SW 1271 (cell line): ENCODE measurements around the gene AEBP1.

ENCODE experiments used
- DNase-seq, 2 experiments: peaks; one replicate each; lab custom pipeline; 2025; lab: John Stamatoyannopoulos, UW

Gene AEBP1

DNA sequence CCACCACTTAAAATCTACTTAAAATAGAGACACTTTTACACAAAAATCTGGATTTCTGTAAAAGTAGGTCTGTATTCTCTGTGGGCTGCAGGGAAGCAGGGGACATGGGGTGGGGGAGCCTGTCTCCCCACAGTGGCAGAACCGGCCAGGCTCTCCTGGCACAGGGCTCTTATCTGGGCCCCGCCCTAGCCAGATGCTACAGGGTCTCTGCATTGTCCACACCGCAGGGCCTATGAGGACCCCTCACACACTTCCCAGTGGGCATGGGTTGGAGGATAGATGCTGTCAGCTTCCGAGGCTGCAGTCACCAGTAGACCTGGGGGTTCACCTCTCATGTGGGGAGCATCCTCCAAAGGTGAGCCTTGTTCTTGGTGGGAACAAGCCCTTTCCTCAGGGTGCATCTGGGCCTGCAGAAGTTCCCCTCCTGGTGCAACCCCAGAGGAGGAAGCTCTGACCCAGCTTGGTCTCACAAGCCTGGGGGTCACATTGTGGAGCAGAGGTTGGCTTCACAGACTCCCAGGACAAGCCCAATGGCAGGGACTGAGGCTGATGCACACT is 52.4 kb downstream of the AEBP1 start:
- DNase-seq = no peak

DNA sequence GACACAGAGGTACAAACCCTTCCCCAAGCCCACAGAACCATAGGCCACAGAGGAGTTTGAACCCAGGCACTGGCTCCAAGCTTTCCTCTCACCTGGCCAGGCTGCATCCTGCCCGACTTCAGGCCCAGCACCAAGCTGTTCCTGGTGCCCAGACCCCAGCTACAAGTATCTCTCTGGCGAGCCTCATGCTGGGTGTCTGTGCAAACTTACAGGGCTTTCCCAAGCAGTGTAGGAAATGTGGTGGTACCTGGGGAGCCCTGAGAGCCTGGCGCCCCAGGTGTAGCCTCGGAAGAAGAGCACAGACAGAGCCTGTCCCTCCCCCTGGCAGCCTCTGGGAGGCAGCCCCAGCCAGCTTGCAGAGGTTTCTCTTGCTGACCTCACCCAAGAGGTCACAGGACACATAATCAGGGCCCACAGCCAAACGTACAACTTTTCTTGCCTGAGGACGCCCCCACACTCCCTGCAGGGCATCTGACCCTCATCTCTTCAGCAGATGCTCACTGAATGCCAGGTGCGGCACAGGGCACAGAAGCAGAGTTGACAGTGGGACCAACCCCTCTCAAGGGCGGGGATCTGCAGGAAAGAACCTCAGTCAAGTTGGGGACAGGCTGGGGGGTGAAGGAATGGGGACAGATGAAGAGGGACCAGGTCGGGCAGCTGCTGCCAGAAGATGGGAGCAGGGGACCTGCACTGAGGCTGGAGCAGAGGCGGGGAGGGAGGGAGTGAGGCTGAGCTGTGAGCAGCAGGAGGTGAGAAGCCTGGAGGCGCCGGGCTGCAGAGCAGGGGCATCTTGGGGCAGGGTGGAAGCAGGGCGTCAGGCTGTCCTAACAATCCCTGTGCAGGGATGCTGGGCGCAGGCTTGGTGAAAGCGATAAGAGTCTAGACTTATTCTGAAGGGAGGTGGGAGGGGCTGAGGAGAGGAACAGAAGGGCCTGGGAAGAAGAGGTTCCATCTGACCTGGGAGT is 53.3 kb downstream of the AEBP1 start:
- no peak for DNase-seq

DNA sequence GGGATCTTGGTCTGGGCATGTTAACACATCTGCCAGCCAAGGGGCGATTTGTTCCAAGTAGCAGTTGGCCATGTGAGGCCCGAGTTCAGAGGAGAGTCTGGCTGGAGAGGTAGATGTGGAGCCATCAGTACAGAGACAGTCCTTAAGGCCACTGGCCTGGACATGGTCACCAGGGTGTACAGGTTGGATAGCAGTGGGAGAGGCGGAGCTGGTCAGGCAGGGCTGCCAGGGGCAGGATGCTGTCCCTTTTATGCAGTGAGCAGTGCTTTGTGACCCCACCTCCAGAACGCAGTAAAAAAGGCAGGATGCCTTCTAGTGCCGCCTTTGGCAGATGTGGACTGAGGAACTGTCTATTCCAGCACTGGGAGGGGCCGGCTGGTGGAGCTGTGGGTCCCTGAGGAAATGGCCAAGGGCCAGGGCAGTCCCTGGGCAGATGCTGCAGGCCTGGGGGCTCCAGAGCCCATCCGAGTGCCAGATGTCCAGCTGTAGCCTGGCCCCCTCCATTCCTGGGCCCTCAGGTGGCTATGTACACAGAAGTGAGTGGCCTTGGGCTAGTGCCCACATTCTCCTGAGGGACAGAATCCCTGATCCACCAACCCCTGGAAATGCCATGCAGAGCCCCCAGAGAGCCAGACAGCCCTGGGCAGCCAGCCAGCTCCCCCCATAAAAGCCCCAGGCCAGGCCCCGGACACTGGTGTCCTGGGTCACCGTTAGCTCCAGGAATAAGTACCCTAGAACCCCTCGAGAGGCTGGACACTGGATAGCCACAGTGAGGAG is 54.1 kb downstream of the AEBP1 start:
- no peak for DNase-seq

- DNase-seq = no peak
Observed at GRCh38 chr7:44158873-44159631, 54.9 kb downstream of the AEBP1 start.

DNA sequence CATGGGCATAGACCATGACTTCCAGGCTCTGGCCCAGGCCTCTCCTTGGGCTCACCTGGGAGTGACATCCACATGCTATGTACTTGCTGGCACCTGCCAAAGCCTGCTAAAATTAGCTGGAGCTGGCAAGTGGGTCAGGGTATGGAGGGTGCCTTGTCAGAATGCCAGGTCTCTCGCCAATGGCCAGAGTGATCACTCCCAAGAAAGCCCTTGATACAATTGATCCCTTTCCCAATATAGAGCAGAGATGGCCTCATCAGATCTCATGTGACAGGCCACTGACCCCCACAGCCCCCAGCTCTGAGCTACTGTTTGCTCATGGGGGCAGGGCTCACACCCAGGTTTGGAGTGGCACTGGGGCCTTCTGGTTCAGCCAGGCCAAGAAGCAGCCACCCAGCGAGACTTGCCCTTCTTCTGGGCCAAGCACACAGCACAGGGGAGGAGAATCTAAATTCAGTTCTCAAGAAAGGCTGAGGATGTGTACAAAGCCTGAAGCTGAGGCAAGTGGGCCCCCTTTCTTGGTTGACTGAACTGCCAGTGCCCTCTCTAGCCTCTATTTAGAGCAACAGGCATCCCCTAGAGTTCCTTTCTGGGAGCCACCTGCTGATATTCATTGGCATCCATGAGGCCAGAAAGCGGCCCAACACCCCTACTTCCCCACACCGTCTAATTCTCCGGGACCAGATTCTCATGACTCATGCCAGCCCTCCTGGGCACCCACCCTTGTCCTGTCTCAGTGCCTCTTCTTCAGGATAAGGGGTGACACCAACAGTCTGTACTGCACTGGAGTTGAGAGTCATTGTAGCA is 55.9 kb downstream of the AEBP1 start:
- DNase-seq = no peak

DNA sequence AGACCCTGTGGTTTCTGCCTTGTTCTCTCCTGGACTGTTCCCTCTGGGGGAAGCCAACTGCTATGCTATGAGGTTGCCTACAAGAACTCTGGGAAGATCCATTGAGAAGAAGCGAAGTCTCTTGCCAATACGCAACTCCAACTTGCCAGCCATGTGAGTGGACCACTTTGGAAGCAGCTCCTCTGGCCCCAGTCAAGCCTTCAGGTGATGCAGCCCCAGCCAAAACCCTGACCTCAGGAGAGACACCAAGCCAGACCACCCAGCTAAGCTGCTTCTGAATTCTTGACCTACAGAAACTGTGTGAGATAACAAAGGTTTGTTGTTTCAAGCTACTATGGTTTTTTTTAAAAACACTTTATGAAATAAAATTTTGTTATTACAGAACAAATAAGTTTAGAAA is 57.2 kb downstream of the AEBP1 start:
- DNase-seq = no peak

GRCh38 chr7:44162179-44162578 is 58.0 kb downstream of the AEBP1 start:
- DNase-seq = no peak

- DNase-seq = no peak
Observed at GRCh38 chr7:44162785-44163395, 58.7 kb downstream of the AEBP1 start.

DNA sequence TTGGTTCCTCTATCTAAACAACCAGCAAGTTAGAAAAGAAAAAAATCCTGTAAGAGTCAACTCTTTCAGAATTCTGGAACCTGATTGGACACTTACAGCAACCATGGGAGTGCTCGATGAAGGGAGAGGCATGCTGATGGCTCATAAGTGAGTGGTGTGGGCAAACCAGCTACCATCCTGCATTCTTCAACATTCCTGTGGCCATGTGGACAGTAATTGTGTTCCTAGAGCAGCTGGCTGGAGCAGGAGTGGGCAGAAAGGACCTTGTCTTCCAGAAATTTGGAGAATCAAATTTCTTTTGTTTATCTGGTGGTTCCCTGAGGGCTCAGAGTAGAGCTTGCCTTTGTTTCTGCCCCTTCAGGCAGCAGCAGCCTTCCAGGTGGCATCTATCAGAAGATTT is 59.4 kb downstream of the AEBP1 start:
- no peak for DNase-seq
